Fibroblast of mammary gland (primary cell): Measurements from ENCODE around the gene PERP.

Experiments used
- DNase-seq: peaks from one replicate; pipeline ENCODE4 v3.0.0-alpha.2; 2010; ENCODE audit warnings: low read depth
- H3K4me3 ChIP-seq: 2 replicates; pipeline ENCODE4 v1.5.1; 2011; ENCODE audit warnings: low read depth, mild to moderate bottlenecking, low read length, moderate library complexity; ENCODE audit not compliant: control insufficient read depth
- TF ChIP-seq, protein P1 (sequence below): conservative IDR thresholded peaks from 2 replicates; pipeline ENCODE4 v1.5.1; 2011; ENCODE audit warnings: low read depth, low read length, inconsistent platforms; ENCODE audit not compliant: control insufficient read depth, insufficient read depth

Gene PERP

DNA sequence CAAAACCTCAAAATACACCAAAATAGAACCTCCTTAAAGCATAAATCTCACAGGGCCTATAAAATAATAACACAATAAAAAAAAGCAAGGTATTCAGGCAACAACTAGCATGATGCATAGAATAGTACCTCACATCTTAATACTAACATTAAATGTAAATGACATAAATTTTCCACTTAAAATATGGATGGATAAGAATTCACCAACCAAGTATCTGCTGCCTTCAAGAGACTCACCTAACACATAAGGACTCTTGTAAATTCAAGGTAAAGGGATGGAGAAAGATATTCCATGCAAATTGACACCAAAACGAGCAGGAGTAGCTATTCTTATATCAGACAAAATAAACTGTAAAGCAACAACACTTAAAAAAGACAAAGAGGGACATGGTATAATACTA lies 52.2 kb downstream of the PERP start:
- H3K4me3 ChIP-seq, result no peak overlapping the region
- TF ChIP-seq, protein P1, sequence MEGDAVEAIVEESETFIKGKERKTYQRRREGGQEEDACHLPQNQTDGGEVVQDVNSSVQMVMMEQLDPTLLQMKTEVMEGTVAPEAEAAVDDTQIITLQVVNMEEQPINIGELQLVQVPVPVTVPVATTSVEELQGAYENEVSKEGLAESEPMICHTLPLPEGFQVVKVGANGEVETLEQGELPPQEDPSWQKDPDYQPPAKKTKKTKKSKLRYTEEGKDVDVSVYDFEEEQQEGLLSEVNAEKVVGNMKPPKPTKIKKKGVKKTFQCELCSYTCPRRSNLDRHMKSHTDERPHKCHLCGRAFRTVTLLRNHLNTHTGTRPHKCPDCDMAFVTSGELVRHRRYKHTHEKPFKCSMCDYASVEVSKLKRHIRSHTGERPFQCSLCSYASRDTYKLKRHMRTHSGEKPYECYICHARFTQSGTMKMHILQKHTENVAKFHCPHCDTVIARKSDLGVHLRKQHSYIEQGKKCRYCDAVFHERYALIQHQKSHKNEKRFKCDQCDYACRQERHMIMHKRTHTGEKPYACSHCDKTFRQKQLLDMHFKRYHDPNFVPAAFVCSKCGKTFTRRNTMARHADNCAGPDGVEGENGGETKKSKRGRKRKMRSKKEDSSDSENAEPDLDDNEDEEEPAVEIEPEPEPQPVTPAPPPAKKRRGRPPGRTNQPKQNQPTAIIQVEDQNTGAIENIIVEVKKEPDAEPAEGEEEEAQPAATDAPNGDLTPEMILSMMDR, result no peak
- DNase-seq, result no peak

DNA sequence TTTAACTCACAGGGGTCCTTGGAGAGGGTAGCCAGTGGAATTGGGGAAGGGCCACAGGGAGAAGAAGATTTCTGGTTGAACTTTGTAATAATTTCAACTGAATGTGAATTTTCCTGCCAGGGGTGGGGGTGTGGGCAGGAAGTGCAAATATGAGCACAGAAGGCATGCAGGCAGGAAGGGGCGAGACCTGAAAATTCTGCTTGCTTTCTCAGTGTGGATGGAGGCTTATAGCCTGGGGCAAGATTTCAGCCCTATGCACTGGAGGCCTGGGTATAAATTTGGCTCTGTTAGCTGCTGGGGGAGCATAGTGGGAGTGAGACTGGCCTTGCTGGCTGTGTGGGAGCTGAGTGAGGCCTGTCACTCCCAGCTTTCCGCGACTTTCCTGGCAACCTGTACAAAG lies 54.4 kb downstream of the PERP start:
- H3K4me3 ChIP-seq, result no peak overlapping the region
- TF ChIP-seq, protein P1, result no peak
- no peak for DNase-seq

DNA sequence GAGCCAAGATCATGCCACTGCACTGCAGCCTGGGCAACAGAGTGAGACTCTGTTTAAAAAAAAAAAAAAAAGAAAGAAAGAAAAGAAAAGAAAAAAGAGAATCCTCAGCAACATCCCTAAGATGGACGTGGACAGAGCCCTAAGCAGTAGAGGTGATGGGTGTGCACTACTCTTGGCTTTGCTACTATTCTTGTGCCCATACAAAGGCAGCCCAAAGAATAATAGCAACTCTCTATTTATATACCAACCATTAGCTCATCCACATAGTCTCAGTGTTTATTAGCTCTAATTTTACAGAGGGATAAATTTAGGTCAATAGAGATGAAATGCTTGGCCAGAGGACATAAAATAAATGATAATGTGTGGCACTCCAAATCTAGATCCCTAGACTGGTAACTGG lies 62.2 kb downstream of the PERP start:
- no peak overlapping the region for H3K4me3 ChIP-seq
- DNase-seq, result no peak
- TF ChIP-seq, protein P1, result no peak

DNA sequence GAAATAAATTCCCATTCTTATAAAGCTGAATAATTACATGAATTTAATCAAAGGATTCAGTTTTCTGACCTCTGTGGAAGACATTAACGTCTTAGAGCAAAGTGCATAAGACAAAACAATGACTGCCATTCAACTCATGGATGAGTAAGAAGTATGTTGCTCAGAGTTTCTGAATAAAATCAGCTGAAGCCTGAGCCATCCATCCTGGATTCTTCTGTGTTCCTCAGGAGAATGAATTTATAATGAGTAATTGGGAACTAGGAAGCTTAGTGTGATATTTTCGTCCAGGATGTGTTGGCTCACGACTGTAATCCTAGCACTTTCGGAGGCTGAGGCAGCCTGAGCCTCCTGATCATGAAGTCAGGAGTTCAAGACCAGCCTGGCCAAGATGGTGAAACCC lies 62.8 kb downstream of the PERP start:
- TF ChIP-seq, protein P1, result no peak
- no peak overlapping the region for H3K4me3 ChIP-seq
- peak; percentile 6 for DNase-seq
